IMR-90 (cell line): ENCODE results near the gene TNKS1BP1.

ENCODE experiments used
- CEBPB ChIP-seq: IDR thresholded peaks from 2 replicates; pipeline ENCODE4 v1.6.1; 2012; ENCODE audit warnings: low read depth, low read length, improper control_type of control experiment
- CTCF ChIP-seq: conservative IDR thresholded peaks from 2 replicates; pipeline ENCODE4 v1.5.1; 2012; ENCODE audit warnings: mild to moderate bottlenecking, low read depth, low read length, improper control_type of control experiment
- ELK1 ChIP-seq: fragments of 150-350 bp; IDR thresholded peaks from 2 replicates; pipeline ENCODE4 v1.6.1; 2016; ENCODE audit warnings: low read depth, mild to moderate bottlenecking, low read length, moderate library complexity, borderline replicate concordance
- FOS ChIP-seq: fragments of 150-350 bp; IDR thresholded peaks from 2 replicates; pipeline ENCODE4 v1.6.1; 2016; ENCODE audit warnings: low read depth, low read length
- MXI1 ChIP-seq: IDR thresholded peaks from 2 replicates; pipeline ENCODE4 v1.6.1; 2012; ENCODE audit warnings: low read depth, mild to moderate bottlenecking, low read length, moderate library complexity, borderline replicate concordance
- NFE2L2 ChIP-seq: fragments of 150-350 bp; IDR thresholded peaks from 2 replicates; pipeline ENCODE4 v1.6.1; 2016; ENCODE audit warnings: low read depth, mild to moderate bottlenecking, low read length
- POLR2A ChIP-seq: IDR thresholded peaks from 2 replicates; pipeline ENCODE4 v1.6.1; 2012; ENCODE audit warnings: mild to moderate bottlenecking, low read depth, low read length
- SMC3 ChIP-seq: fragments of 150-350 bp; IDR thresholded peaks from 2 replicates; pipeline ENCODE4 v1.6.1; 2016; ENCODE audit warnings: low read depth, mild to moderate bottlenecking, antibody characterized with exemption, low read length, moderate library complexity
- USF2 ChIP-seq: fragments of 150-350 bp; IDR thresholded peaks from 2 replicates; pipeline ENCODE4 v1.6.1; 2017; ENCODE audit warnings: mild to moderate bottlenecking, antibody characterized with exemption, low read length, low read depth

GRCh38 chr11:57300785-57301184 lies 24.0 kb downstream of the TNKS1BP1 start:
- TF ChIP-seq MXI1 (no peak), FOS (no peak), CTCF (no peak), POLR2A (no peak), ELK1 (no peak), USF2 (no peak), CEBPB (no peak), SMC3 (no peak), NFE2L2 (no peak)
